H54 (cell line): Measurements from ENCODE around the gene ZC3H10.

Source experiments
- DNase-seq: peaks from one replicate; pipeline ENCODE4 v3.0.0; 2011; ENCODE audit warnings: low spot score, mixed read lengths; ENCODE audit not compliant: insufficient read length
- FAIRE-seq: peaks from 3 replicates; lab custom pipeline; 2011; peaks lifted over from hg19 to GRCh38; lab: Jason Lieb, UNC
- POLR2A ChIP-seq: IDR thresholded peaks from 2 replicates; pipeline ENCODE4 v1.6.1; 2011; ENCODE audit warnings: low read depth, mild to moderate bottlenecking, low read length

Gene ZC3H10

GRCh38 chr12:56127888-56128669, 10.0 kb downstream of the ZC3H10 start, which contains the start of gene ESYT1:
ESYT1 (plus strand) TSS chr12:56128267; CDS start chr12:56128320, 53 bp downstream.
- peak; percentile 80 for TF ChIP-seq POLR2A
- DNase-seq, result peak; percentile 93
- peak; percentile 91 for FAIRE-seq

- no peak for TF ChIP-seq POLR2A
- DNase-seq, result no peak
- FAIRE-seq, result no peak
These were observed 10.7 kb downstream of the ZC3H10 start for GRCh38 chr12:56128670-56129205.

DNA sequence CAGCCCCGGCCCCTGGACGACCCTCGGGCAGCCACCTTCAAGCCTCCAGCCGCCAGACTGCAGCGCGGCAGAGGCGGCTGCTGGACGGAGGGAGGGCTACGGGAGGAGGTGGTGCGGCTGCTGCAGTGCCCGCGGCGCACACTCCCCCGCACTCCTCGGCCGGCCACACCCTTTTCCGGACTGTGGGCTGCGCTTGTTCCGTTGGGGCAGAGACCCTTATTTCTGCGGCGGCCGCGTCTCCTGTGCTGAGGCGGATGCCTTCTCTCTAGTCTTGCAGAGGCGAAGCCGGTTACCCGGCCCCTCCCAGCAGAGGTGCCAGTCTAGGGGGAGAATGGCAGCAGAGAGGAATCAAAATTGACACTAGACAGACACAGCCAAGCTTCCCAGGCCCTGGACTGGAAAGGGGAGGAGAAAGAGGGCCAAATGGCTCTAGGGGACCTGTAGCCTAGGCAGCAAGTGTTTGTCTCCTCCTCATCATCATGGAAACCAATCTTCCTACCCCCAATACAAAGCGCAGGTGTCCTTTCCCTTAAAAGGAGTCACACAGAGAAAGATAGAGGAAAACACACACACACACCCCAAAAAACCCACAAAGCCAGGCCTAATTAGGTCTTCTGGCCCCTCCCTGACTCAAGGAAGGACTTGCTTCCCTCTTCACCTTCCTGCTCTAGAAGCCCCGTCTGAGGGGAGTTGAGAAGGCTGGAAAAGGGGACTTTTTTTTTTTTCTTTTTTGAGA, 11.3 kb downstream of the ZC3H10 start:
- peak; percentile 66 for TF ChIP-seq POLR2A

GRCh38 chr12:56129942-56130495, 12.0 kb downstream of the ZC3H10 start:
- FAIRE-seq (no peak), DNase-seq (no peak)
- no peak for TF ChIP-seq POLR2A

More for the DNA sequence above, 11.3 kb downstream of the ZC3H10 start:
- DNase-seq, result no peak
- no peak for FAIRE-seq

- FAIRE-seq (no peak), DNase-seq (no peak)
- no peak for TF ChIP-seq POLR2A
These were observed 12.8 kb downstream of the ZC3H10 start for GRCh38 chr12:56130876-56131275.

DNA sequence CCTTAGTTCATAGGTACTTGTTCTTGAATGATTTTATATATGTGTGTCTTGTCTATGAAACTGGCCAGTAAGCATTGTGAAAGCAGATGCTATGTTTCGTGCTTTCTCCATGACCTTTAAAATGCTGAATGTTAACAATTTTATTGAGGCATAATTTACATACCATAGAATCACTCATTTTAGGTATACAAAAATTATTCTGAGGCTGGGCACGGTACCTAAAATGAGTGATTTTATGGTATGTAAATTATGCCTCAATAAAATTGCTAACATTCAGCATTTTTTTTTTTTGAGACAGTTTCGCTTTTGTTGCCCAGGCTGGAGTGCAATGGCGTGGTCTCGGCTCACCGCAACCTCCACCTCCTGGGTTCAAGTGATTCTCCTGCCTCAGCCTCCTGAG, 16.8 kb downstream of the ZC3H10 start:
- TF ChIP-seq POLR2A, result no peak
- FAIRE-seq, result no peak

DNA sequence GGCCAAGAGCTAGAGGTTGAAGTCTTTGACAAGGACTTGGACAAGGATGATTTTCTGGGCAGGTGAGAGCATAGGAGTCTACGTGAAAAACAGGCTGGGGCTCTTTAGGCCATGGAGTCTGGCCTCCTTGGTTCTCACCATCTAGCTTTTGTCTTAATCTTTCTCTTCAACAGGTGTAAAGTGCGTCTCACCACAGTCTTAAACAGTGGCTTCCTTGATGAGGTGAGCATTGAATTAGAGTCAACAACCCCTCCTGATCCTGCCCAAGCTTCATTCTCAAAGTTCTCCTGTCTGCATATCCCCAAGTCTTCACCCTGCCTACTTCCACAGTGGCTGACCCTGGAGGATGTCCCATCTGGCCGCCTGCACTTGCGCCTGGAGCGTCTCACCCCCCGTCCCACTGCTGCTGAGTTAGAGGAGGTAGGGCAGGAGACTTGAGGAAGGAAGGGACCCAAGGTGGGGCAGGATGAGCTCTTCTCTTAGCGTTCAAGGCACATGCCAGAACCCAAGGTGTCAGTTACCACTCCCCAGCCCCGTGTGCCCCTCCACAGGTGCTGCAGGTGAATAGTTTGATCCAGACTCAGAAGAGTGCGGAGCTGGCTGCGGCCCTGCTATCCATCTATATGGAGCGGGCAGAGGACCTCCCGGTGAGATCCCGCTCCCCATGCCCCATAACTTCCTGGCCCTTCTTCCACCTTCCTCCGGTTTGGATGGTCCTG, 19.9 kb downstream of the ZC3H10 start:
- no peak for FAIRE-seq
- no peak for TF ChIP-seq POLR2A
- DNase-seq, result no peak

More for the DNA sequence above, 16.8 kb downstream of the ZC3H10 start:
- DNase-seq, result no peak

DNA sequence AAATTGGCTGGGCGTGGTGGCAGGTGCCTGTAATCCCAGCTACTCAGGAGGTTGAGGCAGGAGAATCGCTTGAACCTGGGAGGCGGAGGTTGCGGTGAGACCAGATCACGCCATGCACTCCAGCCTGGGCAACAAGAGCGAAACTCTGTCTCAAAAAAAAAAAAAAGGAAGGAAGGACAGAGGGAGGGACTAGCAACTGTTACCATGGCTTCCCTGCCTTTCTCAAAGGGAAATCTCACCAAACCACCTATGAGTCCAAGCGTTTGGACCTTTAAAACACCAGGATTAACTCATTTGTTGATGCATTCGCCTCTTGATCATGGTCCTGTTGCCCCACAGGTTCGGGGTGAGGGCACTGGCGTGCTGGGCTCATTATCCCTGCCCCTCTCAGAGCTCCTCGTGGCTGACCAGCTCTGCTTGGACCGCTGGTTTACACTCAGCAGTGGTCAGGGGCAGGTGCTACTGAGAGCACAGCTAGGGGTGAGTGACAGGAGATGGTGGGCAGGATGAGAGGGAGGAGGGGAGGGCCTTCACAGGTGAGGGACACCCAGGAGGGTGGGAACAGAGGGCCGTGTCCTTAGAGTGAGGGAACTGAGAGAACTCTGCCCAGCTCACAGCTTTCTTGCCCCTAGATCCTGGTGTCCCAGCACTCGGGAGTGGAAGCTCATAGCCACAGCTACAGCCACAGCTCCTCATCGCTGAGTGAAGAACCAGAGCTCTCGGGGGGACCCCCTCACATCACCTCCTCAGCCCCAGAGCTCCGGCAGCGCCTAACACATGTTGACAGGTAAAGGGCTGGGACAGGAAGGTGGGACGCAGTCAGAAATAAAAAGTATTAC, 24.1 kb downstream of the ZC3H10 start:
- no peak for TF ChIP-seq POLR2A
- DNase-seq (no peak), FAIRE-seq (no peak)

- TF ChIP-seq POLR2A, result no peak
- no peak for DNase-seq
- FAIRE-seq, result no peak
These were observed 25.2 kb downstream of the ZC3H10 start for GRCh38 chr12:56143217-56143616.

- FAIRE-seq (no peak), DNase-seq (no peak)
- no peak for TF ChIP-seq POLR2A
These were observed 25.8 kb downstream of the ZC3H10 start for GRCh38 chr12:56143870-56144269.

DNA sequence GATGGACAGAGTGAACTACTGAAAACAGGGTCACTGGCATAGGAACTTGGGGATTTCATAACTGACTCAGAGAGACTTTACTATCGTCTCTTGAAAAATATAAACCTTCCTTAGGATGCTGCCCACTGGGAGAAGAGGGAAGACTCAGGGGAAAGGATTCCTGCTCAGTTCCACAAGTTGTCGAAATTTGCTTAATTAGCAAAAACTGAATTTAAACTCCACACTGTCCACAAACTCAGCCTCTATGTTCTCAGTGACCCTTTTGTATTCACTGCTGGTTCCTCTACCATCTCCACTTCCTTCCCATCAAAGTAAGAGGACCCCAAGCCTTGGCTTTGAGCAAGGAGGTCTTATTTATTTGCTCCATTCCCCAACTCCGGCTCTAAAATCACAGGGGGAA, 27.2 kb downstream of the ZC3H10 start:
- no peak for FAIRE-seq

More for the DNA sequence above, 27.2 kb downstream of the ZC3H10 start:
- no peak for DNase-seq
- TF ChIP-seq POLR2A, result no peak
